Breast epithelium (tissue), 4 donors: ENCODE measurements around the gene SIRT1. TPM values are rescaled to one million over a fixed set of nuclear protein-coding genes. Genes with fewer than 3 reads are reported as not detected.

Experiments used
- DNase-seq, 2 donors: peaks; one replicate each; pipeline ENCODE4 v3.0.0-alpha.2; 2019; ENCODE audit warnings: low spot score in 2 of 2
- H3K27ac ChIP-seq, 2 donors: fragments of 200-600 bp; sonication (generic) in 1 of 2; one replicate each; pipeline ENCODE4 v1.5.1; 2016 to 2019; ENCODE audit warnings: mild to moderate bottlenecking in 1 of 2
- H3K27me3 ChIP-seq, 2 donors: fragments of 200-600 bp; sonication (generic) in 1 of 2; one replicate each; pipeline versions ENCODE4 v1.5.1 to v1.6.0; 2017 to 2019; ENCODE audit warnings: control low read depth in 1 of 2, mild to moderate bottlenecking in 1 of 2
- H3K36me3 ChIP-seq: fragments of 200-600 bp; one replicate; pipeline ENCODE4 v1.5.1; 2019
- H3K4me1 ChIP-seq, 2 donors: fragments of 200-600 bp; sonication (generic); one replicate each; pipeline ENCODE4 v1.5.1; 2016 to 2019; ENCODE audit warnings: control low read depth in 1 of 2
- H3K4me3 ChIP-seq, 3 donors: fragments of 200-600 bp; sonication (generic); 1 replicate in 2 of 3; 2 replicates in 1 of 3; pipeline ENCODE4 v1.5.1; 2016 to 2019; ENCODE audit warnings: mild to moderate bottlenecking in 3 of 3, moderate library complexity in 2 of 3
- H3K9me3 ChIP-seq, 2 donors: fragments of 200-600 bp; sonication (generic) in 1 of 2; one replicate each; pipeline ENCODE4 v1.5.1; 2016 to 2019; ENCODE audit warnings: control low read depth in 1 of 2
- POLR2A ChIP-seq: fragments of 450-650 bp; IDR thresholded peaks from one replicate; pipeline ENCODE4 v1.6.1; 2016; ENCODE audit warnings: antibody characterized with exemption, mild to moderate bottlenecking, moderate library complexity
- POLR2AphosphoS5 ChIP-seq, 3 donors: sonication (generic); formaldehyde crosslinking; IDR thresholded peaks; one replicate each; pipeline ENCODE4 v1.6.1; 2017; ENCODE audit warnings: antibody characterized with exemption in 3 of 3
- intact Hi-C: fragments of 100-400 bp; cut with DNase I; formaldehyde crosslinking; loops from one replicate; pipeline ENCODE4 v1.15.1; 2023; ENCODE audit warnings: low total_unique reads
- total RNA-seq, 3 donors: library from RNA; depleted of rRNA; stranded (reverse); fragments of >200 nt; gene quantifications; one replicate each; pipeline ENCODE4 v1.1.0, GENCODE V29; 2016
- TF ChIP-seq, protein P1 (sequence below), 3 donors: fragments of 450-650 bp; IDR thresholded peaks; one replicate each; pipeline ENCODE4 v1.5.1; 2016 to 2017; ENCODE audit warnings: antibody characterized with exemption in 3 of 3, mild to moderate bottlenecking in 3 of 3, moderate library complexity in 3 of 3

The SIRT1 gene
- total RNA-seq, 3 donors from 2014 or later = 21.0 to 43.3 (median 35.5) TPM

DNA sequence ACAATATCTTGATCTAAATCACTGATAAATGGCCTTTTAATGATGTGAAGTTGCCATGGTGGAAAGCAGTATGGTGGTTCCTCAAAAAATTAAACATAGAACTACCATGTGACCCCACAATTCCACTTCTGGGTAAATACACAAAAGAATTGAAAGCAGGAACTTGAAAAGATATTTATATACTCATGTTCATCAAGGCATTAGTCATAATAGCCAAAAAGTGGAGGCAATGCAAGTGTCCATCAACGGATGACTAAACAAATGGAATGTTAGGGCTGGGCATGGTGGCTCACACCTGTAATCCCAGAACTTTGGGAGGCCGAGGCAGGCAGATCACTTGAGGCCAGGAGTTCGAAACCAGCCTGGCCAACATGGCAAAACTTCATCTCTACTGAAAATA is 44.5 kb upstream of the SIRT1 start:
- TF ChIP-seq, protein P1, sequence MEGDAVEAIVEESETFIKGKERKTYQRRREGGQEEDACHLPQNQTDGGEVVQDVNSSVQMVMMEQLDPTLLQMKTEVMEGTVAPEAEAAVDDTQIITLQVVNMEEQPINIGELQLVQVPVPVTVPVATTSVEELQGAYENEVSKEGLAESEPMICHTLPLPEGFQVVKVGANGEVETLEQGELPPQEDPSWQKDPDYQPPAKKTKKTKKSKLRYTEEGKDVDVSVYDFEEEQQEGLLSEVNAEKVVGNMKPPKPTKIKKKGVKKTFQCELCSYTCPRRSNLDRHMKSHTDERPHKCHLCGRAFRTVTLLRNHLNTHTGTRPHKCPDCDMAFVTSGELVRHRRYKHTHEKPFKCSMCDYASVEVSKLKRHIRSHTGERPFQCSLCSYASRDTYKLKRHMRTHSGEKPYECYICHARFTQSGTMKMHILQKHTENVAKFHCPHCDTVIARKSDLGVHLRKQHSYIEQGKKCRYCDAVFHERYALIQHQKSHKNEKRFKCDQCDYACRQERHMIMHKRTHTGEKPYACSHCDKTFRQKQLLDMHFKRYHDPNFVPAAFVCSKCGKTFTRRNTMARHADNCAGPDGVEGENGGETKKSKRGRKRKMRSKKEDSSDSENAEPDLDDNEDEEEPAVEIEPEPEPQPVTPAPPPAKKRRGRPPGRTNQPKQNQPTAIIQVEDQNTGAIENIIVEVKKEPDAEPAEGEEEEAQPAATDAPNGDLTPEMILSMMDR (IDR thresholded peaks at IDR 0.05) = no peak
- no peak for TF ChIP-seq POLR2A
- no peak for TF ChIP-seq POLR2AphosphoS5 (IDR thresholded peaks at IDR 0.05)
- no peaks in the 10 kb centered on the region for H3K27me3 ChIP-seq
- no peak overlapping the region for H3K4me3 ChIP-seq
- H3K4me1 ChIP-seq = no peaks in the 10 kb centered on the region
- no peak overlapping the region for H3K27ac ChIP-seq
- H3K36me3 ChIP-seq = no peaks in the 10 kb centered on the region
- intact Hi-C loops = no loop called here
- peaks cover 0 to 3% of the 10 kb centered on the region in 2 donors for H3K9me3 ChIP-seq
- DNase-seq = no peak

DNA sequence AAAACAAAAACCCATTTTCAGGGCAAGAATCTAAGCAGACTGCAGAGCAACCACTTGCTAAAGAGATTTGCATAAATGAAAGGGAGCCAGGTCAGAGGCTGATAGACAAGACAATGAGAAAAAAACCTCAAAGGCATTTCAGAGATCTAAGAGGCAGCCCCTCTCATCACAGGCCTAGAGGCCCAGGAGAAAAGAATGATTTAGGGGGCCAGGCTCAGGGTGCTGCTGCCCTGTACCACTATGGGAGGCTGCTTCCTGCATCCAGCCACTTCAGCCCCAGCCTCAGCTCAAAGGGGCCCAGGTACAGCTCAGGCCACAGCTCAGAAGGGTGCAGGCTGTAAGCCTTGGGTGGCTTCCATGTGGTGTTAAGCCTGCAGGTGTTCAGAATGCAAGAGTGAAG is 42.7 kb upstream of the SIRT1 start:
- Histone ChIP-seq H3K4me3 (no peak overlapping the region), H3K27me3 (no peaks in the 10 kb centered on the region), H3K4me1 (no peaks in the 10 kb centered on the region), H3K27ac (no peak overlapping the region), H3K9me3 (peaks cover 0 to 3% of the 10 kb centered on the region in 2 donors), H3K36me3 (no peaks in the 10 kb centered on the region)
- no peak for TF ChIP-seq POLR2AphosphoS5 (IDR thresholded peaks at IDR 0.05)
- intact Hi-C loops = no loop called here
- no peak for DNase-seq

DNA sequence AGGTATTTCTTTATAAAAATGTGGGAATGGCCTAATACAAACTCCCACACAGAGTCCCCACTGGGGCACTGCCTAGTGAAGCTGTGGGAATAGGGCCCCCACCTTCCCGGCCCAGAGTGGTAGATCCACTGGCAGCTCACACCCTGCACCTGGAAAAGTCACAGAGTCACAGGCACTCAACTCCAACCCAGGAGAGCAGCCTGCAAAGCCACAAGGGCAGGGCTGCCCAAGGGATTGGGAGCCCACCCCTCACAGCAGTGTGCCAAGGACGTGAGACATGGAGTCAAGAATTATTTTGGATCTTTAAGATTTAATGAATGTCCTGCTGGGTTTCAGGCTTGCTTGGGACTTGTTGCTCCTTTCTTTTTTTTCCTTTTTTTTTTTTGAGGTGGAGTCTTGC is 41.2 kb upstream of the SIRT1 start:
- intact Hi-C loops = no loop called here

DNA sequence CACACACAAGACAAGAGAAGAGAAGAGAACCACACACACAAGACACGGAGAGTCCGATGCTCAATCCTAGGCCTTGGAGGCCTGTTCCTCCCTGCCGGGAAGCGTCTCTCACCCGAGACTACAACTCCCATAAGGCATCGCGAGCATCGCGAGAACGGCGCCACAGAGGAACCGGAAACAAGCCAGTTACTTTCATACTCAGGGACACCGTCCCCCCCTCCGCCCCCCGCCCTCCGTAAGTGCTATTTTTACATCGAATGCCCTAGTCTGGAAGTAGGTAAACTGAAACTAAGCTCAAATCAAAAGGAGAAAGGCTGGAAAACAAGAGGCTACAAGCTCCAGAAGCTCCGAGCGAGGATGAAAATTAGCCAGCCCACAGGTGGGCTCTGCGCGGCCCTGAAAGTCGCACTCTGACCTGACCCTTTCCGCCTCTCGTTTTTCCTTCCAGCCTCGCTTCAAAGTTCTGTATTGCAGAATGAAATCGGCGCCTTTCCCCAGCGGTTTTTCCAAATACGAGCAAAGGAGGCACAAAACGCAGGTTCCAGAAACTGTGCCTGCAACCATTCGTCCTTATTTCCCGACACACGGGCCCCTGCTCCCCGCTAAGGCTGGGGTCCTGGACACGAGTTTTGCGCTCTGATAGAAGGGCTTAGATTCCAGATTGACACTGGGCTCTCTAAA is 35.0 kb upstream of the SIRT1 start:
- no peaks in the 10 kb centered on the region for H3K4me1 ChIP-seq
- TF ChIP-seq, protein P1 (IDR thresholded peaks at IDR 0.05) = no peak
- TF ChIP-seq POLR2AphosphoS5 (IDR thresholded peaks at IDR 0.05) (peak; percentile 78 to 87 (median 86)), POLR2A (peak; percentile 77)
- H3K27me3 ChIP-seq = no peaks in the 10 kb centered on the region
- H3K27ac ChIP-seq = peak overlapping the region; percentile 90
- intact Hi-C loops = loop anchor here (2.0 to 5.0 kb wide), 3 partner anchors 39 to 1248 kb away; no protein-coding TSS in a partner anchor
- H3K36me3 ChIP-seq = no peaks in the 10 kb centered on the region
- peak overlapping the region; percentile 70 to 75 (median 74) for H3K4me3 ChIP-seq
- no peaks in the 10 kb centered on the region for H3K9me3 ChIP-seq
- peak; percentile 83 to 88 for DNase-seq

More for the DNA sequence above, 41.2 kb upstream of the SIRT1 start:
- no peak for DNase-seq
- H3K27ac ChIP-seq = no peak overlapping the region
- no peaks in the 10 kb centered on the region for H3K4me1 ChIP-seq
- H3K27me3 ChIP-seq = no peaks in the 10 kb centered on the region
- no peak overlapping the region for H3K4me3 ChIP-seq
- H3K9me3 ChIP-seq = peaks cover 0 to 3% of the 10 kb centered on the region in 2 donors
- H3K36me3 ChIP-seq = no peaks in the 10 kb centered on the region
- TF ChIP-seq, protein P1 (IDR thresholded peaks at IDR 0.05) = no peak
- TF ChIP-seq POLR2AphosphoS5 (IDR thresholded peaks at IDR 0.05) (no peak), POLR2A (no peak)

DNA sequence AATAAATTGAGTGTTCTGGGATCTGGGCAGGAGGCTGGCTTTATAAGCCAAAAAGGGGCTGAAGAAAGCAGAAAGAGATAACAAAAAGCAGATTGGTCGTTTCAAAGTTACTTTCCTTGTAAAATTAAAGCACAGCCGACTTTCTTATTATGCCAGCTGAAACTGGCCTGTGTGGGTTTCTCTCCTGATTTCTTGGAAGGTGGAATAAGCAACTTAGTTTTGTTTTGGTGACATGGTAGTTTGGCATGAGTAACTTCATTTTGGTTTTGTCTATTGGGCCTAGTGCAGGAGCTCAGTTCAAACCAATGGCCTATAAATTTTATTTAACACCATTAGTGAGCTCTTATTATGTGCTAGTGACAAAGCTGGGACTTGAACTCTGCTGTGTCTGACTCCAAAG is 33.3 kb upstream of the SIRT1 start:
- Histone ChIP-seq H3K4me1 (no peaks in the 10 kb centered on the region), H3K9me3 (no peaks in the 10 kb centered on the region), H3K27ac (no peak overlapping the region), H3K36me3 (no peaks in the 10 kb centered on the region), H3K27me3 (no peaks in the 10 kb centered on the region), H3K4me3 (no peak overlapping the region)
- no peak for DNase-seq
- intact Hi-C loops = loop anchor here (2.0 kb wide), 1 partner anchor 38 kb away; no protein-coding TSS in a partner anchor
- TF ChIP-seq, protein P1 (IDR thresholded peaks at IDR 0.05) = no peak
- TF ChIP-seq POLR2A = no peak
- no peak for TF ChIP-seq POLR2AphosphoS5 (IDR thresholded peaks at IDR 0.05)
